Measurements from ENCODE around the gene CSMD2. TPM values are rescaled to one million over a fixed set of nuclear protein-coding genes. Genes with fewer than 3 reads are reported as not detected.

The CSMD2 gene
- total RNA-seq, 2 experiments from 2014 or later = not detected

GRCh38 chr1:34060901-34061415, 104.1 kb downstream of the CSMD2 start:
- CTCF ChIA-PET = no interaction called here
- POLR2A ChIA-PET = no interaction called here

- CTCF ChIA-PET = no interaction called here
- POLR2A ChIA-PET = no interaction called here
These were observed 104.8 kb downstream of the CSMD2 start for GRCh38 chr1:34060187-34060730.

- CTCF ChIA-PET = no interaction called here
- POLR2A ChIA-PET = interaction anchor here (0.5 kb wide), 1 partner anchor 26 kb away, joined by 11 read pairs; no protein-coding TSS in a partner anchor
These were observed 107.5 kb downstream of the CSMD2 start for GRCh38 chr1:34057347-34058130.

- POLR2A ChIA-PET = no interaction called here
- CTCF ChIA-PET = no interaction called here
These were observed 109.2 kb downstream of the CSMD2 start for GRCh38 chr1:34055818-34056217.

- ChIA-PET CTCF (no interaction called here), POLR2A (no interaction called here)
These were observed 110.1 kb downstream of the CSMD2 start for GRCh38 chr1:34054920-34055319.

GRCh38 chr1:34053660-34054059, 111.4 kb downstream of the CSMD2 start:
- POLR2A ChIA-PET = no interaction called here
- CTCF ChIA-PET = no interaction called here

- ChIA-PET POLR2A (no interaction called here), CTCF (no interaction called here)
These were observed 112.5 kb downstream of the CSMD2 start for GRCh38 chr1:34052565-34052964.

- ChIA-PET CTCF (no interaction called here), POLR2A (no interaction called here)
These were observed 114.1 kb downstream of the CSMD2 start for GRCh38 chr1:34050709-34051485.

- ChIA-PET POLR2A (no interaction called here), CTCF (no interaction called here)
These were observed 115.0 kb downstream of the CSMD2 start for GRCh38 chr1:34049994-34050393.

GRCh38 chr1:34049477-34049876, 115.6 kb downstream of the CSMD2 start:
- CTCF ChIA-PET = no interaction called here
- POLR2A ChIA-PET = no interaction called here

GRCh38 chr1:34037856-34038255, 127.2 kb downstream of the CSMD2 start:
- ChIA-PET POLR2A (no interaction called here), CTCF (no interaction called here)

- ChIA-PET CTCF (no interaction called here), POLR2A (no interaction called here)
These were observed 127.9 kb downstream of the CSMD2 start for GRCh38 chr1:34037109-34037508.

- ChIA-PET POLR2A (no interaction called here), CTCF (no interaction called here)
These were observed 131.0 kb downstream of the CSMD2 start for GRCh38 chr1:34034036-34034435.

- ChIA-PET POLR2A (no interaction called here), CTCF (no interaction called here)
These were observed 135.1 kb downstream of the CSMD2 start for GRCh38 chr1:34029954-34030353.

- CTCF ChIA-PET = interaction anchor here (0.7 kb wide), 1 partner anchor 430 kb away, joined by 3 read pairs; no protein-coding TSS in a partner anchor
- POLR2A ChIA-PET = no interaction called here
These were observed 135.5 kb downstream of the CSMD2 start for GRCh38 chr1:34029515-34029914.

- ChIA-PET CTCF (no interaction called here), POLR2A (no interaction called here)
These were observed 136.5 kb downstream of the CSMD2 start for GRCh38 chr1:34028381-34029055.

- CTCF ChIA-PET = no interaction called here
- POLR2A ChIA-PET = no interaction called here
These were observed 139.4 kb downstream of the CSMD2 start for GRCh38 chr1:34025675-34026074.

- ChIA-PET CTCF (no interaction called here), POLR2A (no interaction called here)
These were observed 140.5 kb downstream of the CSMD2 start for GRCh38 chr1:34024485-34024884.

GRCh38 chr1:34019741-34020552, 145.1 kb downstream of the CSMD2 start:
- ChIA-PET CTCF (no interaction called here), POLR2A (no interaction called here)

- CTCF ChIA-PET = no interaction called here
- POLR2A ChIA-PET = no interaction called here
These were observed 146.7 kb downstream of the CSMD2 start for GRCh38 chr1:34018285-34018684.

Data from activated CD8-positive, alpha-beta memory T cell treated with anti-CD3 and anti-CD28 coated beads for 36 hours (primary cell).